M059J (cell line): ENCODE data around the gene C16orf96. TPM values are rescaled to one million over a fixed set of nuclear protein-coding genes. Genes with fewer than 3 reads are reported as not detected.

Source experiments
- DNase-seq: peaks from one replicate; pipeline ENCODE4 v3.0.0-alpha.2; 2012; ENCODE audit warnings: low read depth
- total RNA-seq: library from RNA; depleted of rRNA; stranded (reverse); fragments of >200 nt; shearing (Covaris generic); gene quantifications from 2 replicates; pipeline ENCODE4 v1.2.3, GENCODE V29; 2014; rRNA removed

The C16orf96 gene
- total RNA-seq, 1 experiment from 2014 or later = not detected

DNA sequence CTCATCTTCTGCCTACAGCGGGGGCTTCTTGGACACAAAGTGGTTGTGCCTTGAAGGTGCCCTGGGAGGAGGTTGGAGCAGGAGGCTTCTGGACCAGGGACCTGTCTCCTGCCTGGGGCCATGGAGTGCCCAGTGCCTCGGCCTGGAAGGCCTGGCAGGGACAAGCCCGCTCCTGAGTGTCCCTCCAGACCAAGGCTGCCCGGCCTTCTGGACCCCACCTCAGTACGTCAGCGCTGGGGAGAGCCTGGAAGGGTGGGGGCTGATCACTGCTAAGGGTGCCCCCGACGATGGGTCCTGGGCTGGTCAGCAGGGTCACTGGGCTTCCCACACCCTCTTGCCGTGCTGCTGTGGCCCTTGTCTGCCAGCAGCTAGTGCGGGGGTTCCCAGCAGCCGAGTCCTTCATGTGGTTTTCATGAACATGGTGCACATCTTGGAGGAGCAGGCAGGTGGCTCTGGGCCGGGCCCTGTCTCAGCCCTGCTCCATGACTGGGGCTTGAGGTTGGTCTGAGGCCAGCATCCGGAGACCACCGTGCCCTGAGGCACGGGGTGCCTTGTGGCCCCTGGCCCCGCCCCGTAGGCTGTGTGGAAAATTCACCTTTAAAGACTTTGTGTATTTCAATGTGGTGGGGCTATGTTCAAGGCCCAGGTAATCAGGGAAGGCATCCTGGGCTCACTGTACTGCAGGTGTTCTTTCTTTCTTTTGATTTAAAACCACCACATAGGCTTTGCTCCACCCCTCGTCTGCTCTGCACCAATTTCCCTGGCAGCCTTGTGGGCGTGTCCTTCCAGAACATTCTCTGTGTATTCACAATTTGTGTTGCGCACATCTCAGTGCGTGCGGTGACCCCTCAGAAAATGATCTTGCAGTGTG is 90.9 kb downstream of the C16orf96 start:
- DNase-seq = no peak

DNA sequence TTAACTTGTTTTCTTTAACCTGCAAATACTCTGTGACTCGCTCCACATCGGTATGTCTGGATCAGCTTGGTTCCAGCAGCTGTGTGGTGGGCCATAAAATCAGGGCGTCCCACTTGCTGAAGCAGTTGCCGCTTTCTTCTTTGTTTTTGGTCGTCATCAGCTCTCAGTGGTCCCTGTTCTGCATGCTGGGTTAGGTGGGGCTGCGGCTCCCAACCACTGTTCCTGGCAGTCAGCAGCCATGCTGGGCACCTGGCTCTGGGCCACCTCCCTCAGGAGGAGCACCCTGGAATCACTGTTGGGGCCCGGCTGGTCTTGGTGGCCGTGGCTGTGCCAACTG is 91.5 kb downstream of the C16orf96 start:
- no peak for DNase-seq

DNA sequence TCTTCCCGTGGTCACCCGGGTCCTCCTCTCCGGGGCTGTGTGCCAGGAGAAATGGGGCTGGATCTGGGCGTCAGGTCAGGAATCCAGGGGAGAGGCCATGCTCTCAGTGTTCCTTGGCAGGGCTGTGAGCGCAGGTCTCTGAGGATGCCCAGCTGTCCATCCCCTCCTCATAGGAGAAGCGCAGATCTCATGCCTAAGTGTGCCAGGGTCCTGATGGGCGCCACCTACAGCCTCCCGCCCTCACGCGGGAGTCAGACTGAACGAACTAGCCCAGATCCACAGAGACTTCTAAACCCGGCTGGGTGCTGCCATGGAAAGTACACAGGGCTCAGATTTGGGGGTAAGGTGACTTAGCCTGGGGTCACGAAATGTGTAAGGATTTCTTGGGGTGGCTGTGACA is 92.8 kb downstream of the C16orf96 start:
- DNase-seq = no peak

DNA sequence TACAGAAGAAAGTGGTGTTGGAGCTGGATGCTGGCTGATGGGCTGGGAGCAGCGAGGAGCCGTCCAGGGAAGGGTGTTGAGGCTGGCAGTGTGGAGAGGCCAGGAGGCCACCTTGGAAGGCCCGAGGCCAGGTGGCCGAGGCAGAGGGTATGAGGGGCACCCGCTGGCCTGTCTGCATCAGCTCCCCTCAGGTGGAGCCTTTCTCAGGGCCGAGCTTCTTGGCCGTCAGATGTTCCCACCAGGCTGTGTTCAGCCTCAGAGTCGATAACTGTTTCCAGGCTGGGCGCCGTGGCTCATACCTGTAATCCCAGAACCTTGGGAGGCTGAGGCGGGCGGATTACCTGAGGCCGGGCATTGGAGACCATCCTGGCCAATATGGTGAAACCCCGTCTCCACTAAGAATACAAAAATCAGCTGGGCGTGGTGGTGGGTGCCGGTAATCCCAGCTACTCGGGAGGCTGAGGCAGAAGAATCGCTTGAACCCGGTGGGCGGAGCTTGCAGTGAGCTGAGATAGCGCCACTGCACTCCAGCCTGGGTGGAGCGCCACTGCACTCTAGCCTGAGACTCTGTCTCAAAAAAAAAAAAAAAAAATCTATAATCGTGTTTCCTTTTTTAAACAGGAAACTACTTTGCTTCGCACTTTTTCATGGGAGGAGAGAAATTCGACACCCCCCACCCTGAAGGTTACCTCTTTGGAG is 93.8 kb downstream of the C16orf96 start:
- no peak for DNase-seq

Other genes with a start within 250 kb of the C16orf96 start
- gene GLIS2, start 240.3 kb upstream of the C16orf96 start, total RNA-seq = 0.22 and 1.1 TPM in 2 replicates
- 38.6 and 61.5 TPM in 2 replicates for gene PAM16, start 205.0 kb upstream of the C16orf96 start, total RNA-seq
- 69.9 and 115 TPM in 2 replicates for gene VASN, start 184.5 kb upstream of the C16orf96 start, total RNA-seq
- gene CORO7, start 139.7 kb upstream of the C16orf96 start, total RNA-seq = 8.7 and 13.1 TPM in 2 replicates
- 68.2 and 69.0 TPM in 2 replicates for gene DNAJA3, start 130.5 kb upstream of the C16orf96 start, total RNA-seq
- gene NMRAL1, start 81.7 kb upstream of the C16orf96 start, total RNA-seq = 118 and 126 TPM in 2 replicates
- 54.5 and 86.1 TPM in 2 replicates for gene HMOX2, start 79.9 kb upstream of the C16orf96 start, total RNA-seq
- 16.0 and 20.9 TPM in 2 replicates for gene CDIP1, start 17.6 kb upstream of the C16orf96 start, total RNA-seq
- 4.5 and 8.4 TPM in 2 replicates for gene UBALD1, start 58.5 kb downstream of the C16orf96 start, total RNA-seq
- gene MGRN1, start 68.5 kb downstream of the C16orf96 start, total RNA-seq = 30.9 and 46.2 TPM in 2 replicates
- 21.1 and 25.7 TPM in 2 replicates for gene NUDT16L1, start 137.2 kb downstream of the C16orf96 start, total RNA-seq
- 9.3 and 15.8 TPM in 2 replicates for gene ANKS3, start 177.9 kb downstream of the C16orf96 start, total RNA-seq
- gene DNAAF8, start 178.2 kb downstream of the C16orf96 start, total RNA-seq = 0.81 and 1.4 TPM in 2 replicates
- 7.1 and 13.3 TPM in 2 replicates for gene ZNF500, start 210.8 kb downstream of the C16orf96 start, total RNA-seq
- not detected in 2 replicates for gene SEPTIN12, start 232.0 kb downstream of the C16orf96 start, total RNA-seq
- not detected in 2 replicates for gene SMIM22, start 239.0 kb downstream of the C16orf96 start, total RNA-seq
- gene ROGDI, start 246.3 kb downstream of the C16orf96 start, total RNA-seq = 18.9 and 21.7 TPM in 2 replicates